OCI-LY7 (cell line): ENCODE measurements around the gene RIOK1.

Experiments
- CTCF ChIP-seq: fragments of 200-600 bp; sonication (generic); conservative IDR thresholded peaks from 2 replicates; pipeline ENCODE4 v1.5.1; 2014; ENCODE audit warnings: mild to moderate bottlenecking, antibody characterized with exemption, low read length, moderate library complexity, mixed read lengths
- EZH2phosphoT487 ChIP-seq: fragments of 200-600 bp; sonication (generic); IDR thresholded peaks from 2 replicates; pipeline ENCODE4 v1.6.1; 2018; ENCODE audit warnings: low read depth, borderline replicate concordance, mild to moderate bottlenecking, mixed run types, antibody characterized with exemption, low read length, moderate library complexity, mixed read lengths

GRCh38 chr6:7424967-7425807, 35.6 kb downstream of the RIOK1 start:
- peak; percentile 45; the same call in 1 of the 2 replicates for TF ChIP-seq CTCF
- no peak for TF ChIP-seq EZH2phosphoT487
